Astrocyte of the hippocampus (primary cell): Measurements from ENCODE around the gene PARD6G.

ENCODE experiments used
- DNase-seq: peaks from one replicate; pipeline ENCODE4 v3.0.0; 2011; ENCODE audit warnings: low read depth, low spot score

PARD6G gene

DNA sequence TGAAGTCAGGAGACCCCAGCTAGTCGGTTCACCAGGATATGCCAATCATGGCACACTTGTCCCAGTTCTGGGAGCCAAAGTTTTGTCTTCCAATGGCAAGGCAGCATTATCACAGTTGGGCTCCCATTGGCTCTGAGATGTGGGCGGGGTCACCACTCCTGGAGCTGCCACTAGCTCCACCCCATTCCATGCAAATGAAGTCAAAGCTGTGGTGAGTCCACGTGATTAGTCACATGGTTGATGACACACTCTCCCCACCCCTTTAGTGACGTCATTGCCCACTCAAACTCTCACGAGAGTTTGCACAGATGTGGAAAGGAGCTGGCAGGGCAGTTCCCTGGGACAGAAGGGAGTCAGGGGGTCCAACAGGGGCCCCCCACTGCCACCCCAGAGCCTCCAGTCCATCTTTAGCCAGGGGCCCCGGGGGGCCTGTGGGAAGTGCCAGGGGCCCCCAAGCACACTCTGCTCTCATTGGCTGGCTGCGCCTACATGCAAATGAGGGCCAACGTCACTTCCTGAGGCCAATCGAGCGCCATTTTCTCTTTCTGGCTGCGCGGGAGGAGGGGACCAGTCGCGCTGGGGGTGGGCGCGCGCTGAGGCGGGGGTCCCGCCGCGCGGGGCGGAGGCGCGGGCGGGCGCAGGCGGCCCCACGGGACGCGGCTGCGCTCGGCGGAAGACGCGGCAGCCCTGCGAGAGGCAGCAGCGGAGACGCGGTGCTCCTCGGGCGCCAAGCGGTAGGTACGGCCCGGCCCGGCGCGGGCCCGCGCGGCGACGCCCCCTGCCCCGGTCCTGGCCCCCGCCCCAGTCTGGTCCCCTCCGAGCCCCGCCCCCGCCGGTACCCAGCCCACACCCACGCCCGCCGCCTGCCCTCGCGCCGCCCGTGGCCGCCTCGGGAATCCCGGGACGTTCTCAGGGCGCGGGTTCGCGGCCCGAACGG lies 138.3 kb downstream of the PARD6G start, which contains the start of gene ADNP2:
Gene ADNP2 (plus strand): TSS at position 524 of the 937 bp plus-strand sequence. CDS start 8,281 bp downstream, outside the sequence.
- DNase-seq: peak; percentile 96

DNA sequence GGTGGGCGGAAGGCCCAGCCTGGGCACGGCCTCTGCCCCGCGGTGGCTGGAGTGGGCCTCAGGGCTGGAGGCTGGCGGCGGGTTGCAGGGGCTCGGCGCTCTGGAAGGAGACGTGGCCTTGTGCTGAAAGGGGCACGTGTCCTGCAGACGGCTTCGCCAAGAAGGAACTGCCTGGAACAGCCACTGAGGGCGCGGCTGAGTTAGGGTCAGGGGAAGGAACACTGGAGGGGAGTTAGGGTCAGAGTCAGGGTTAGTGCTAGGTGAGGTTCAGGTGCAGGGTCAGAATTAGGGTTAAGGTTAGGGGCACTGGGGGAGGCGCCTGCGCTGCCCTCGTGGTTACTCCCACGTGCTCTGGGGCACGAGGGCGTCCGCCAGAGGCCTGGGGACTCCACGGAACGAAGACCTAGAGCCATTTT lies 139.2 kb downstream of the PARD6G start:
- no peak for DNase-seq

DNA sequence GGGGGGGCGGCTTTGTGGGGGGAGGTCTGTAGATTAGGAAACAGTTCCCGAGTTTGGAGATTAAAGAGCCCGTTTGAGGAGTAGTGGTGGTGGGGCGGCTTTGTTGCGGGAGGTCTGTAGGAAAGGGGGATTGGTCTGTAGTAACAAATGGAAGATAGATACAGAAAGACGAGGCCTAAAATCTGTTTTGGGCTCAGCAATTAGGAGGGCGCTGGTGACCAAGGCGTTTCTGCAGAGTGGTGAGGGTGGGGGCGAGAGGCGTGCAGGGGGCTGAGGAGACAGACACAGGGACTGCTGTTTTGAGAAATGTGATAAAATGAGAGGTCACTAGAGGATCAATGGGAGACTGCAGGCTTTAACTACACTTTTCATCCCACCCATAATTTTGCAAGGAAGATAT lies 139.9 kb downstream of the PARD6G start:
- no peak for DNase-seq
